ENCODE results near the gene PSAP.
"Not testable (repeated sequence)": the region's sequence is repeated elsewhere in the genome, so short reads cannot be mapped to it uniquely, and the experiment has no call there.

The PSAP gene

GRCh38 chr10:71850743-71851464 is at the start of gene PSAP:
TSS of gene PSAP (minus strand) at chr10:71851251. CDS start at chr10:71851221, 30 bp downstream.
- peak; percentile 97 for DNase-seq (ENCODE audit: low read depth)

GRCh38 chr10:71900441-71901180 is 49.6 kb upstream of the PSAP start:
- DNase-seq (ENCODE audit: low read depth), result no peak

GRCh38 chr10:71899665-71900412 is 48.8 kb upstream of the PSAP start:
- no peak for DNase-seq (ENCODE audit: low read depth)

GRCh38 chr10:71898346-71898745 is 47.3 kb upstream of the PSAP start:
- DNase-seq (ENCODE audit: low read depth), result not testable (repeated sequence)

DNA sequence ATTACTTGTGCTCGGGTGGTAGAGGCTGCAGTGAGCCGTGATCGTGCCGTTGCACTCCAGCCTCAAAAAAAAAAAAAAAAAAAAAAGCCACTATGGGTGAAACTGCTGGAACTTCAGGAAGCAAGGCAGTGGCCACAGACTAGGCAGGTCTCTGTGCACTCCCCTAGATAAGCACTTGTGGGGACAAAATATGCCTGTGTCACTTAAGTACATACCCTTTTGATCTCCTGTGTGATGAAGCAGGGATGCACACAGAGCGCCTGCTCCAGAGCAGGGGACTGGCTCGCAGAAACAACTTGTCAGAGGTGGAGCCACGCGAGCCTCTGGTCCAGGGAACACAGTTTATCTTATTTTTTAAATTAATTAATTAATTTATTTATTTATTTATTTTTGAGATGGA is 42.9 kb upstream of the PSAP start:
- DNase-seq (ENCODE audit: low read depth), result no peak

DNA sequence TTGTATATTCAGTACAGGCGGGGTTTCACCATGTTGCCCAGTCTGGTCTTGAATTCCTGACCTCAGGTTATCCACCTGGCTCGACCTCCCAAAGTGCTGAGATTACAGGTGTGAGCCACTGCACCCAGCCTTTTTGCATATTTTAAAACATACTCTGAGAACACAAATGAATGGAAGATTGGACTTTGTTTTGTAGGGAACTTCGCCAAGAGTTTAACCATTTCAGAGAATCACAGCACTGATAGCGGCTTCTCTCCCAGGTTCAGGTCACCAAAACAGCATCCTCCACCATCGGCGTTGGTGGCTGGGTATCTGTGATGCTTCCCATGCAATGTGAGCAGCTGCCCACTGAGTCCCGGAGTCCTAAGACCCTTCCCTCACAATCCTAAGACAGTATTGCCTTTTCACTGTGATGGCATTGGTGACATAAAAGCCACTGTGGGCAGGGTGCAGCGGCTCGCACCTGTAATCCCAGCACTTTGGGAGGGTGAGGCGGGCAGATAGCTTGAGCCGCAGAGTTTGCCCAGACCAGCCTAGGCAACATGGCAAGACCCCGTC is 42.3 kb upstream of the PSAP start:
- no peak for DNase-seq (ENCODE audit: low read depth)

- DNase-seq (ENCODE audit: low read depth), result no peak
Measured at GRCh38 chr10:71891437-71891836, 40.4 kb upstream of the PSAP start.

DNA sequence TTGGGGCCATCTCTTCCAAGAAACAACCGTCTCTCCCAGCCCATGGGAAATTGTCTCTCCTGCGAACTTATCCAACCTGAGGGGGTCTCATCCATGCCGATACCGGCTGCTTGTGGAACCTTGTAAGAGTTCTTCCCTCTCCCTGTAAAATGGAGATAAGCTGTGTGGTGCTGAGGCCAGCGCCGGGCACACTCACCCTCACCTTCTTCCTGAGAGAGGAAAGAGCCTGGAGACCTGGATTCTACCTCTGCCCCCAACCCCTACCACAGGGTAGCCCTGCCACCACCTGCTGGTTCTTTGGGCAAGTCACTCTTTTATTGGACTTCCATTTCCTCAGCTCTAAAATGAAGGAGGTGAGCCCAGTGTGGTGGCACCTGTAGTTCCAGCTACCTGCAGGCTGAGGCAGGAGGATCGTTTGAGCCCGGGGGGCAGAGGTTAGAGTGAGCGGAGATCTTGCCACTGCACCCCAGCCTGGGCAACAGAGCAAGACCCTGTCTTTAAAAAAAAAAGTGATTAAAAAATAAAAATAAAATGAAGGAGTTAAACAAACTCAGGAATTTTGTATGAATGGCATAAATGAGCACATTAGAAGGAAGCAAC is 38.4 kb upstream of the PSAP start:
- no peak for DNase-seq (ENCODE audit: low read depth)

GRCh38 chr10:71888623-71889387 is 37.8 kb upstream of the PSAP start:
- peak; percentile 8 for DNase-seq (ENCODE audit: low read depth)

- no peak for DNase-seq (ENCODE audit: low read depth)
Measured at GRCh38 chr10:71888248-71888622, 37.2 kb upstream of the PSAP start.

DNA sequence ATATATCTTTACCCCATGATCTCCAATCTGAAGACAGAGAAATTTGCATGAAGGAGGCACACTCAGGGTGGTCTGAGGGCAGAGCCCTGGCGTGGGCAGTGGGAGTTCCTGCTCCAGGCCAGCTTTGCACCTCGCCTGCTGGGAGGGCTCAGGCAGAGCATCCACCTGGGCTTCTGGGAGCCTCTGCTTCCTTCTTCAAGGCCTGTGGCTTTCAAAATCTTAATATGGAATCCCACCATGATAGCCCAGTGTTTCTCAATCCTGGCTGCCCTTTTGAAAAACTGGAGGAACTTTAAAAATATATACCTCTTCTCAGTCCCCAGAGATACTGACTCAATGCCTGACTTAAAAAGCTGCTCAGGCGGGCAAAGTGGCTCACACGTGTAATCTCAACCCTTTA is 36.7 kb upstream of the PSAP start:
- DNase-seq (ENCODE audit: low read depth), result no peak

- no peak for DNase-seq (ENCODE audit: low read depth)
Measured at GRCh38 chr10:71882813-71883659, 32.0 kb upstream of the PSAP start.

GRCh38 chr10:71881647-71882355 is 30.8 kb upstream of the PSAP start:
- no peak for DNase-seq (ENCODE audit: low read depth)

GRCh38 chr10:71881307-71881624 is 30.2 kb upstream of the PSAP start:
- DNase-seq (ENCODE audit: low read depth), result not testable (repeated sequence)

DNA sequence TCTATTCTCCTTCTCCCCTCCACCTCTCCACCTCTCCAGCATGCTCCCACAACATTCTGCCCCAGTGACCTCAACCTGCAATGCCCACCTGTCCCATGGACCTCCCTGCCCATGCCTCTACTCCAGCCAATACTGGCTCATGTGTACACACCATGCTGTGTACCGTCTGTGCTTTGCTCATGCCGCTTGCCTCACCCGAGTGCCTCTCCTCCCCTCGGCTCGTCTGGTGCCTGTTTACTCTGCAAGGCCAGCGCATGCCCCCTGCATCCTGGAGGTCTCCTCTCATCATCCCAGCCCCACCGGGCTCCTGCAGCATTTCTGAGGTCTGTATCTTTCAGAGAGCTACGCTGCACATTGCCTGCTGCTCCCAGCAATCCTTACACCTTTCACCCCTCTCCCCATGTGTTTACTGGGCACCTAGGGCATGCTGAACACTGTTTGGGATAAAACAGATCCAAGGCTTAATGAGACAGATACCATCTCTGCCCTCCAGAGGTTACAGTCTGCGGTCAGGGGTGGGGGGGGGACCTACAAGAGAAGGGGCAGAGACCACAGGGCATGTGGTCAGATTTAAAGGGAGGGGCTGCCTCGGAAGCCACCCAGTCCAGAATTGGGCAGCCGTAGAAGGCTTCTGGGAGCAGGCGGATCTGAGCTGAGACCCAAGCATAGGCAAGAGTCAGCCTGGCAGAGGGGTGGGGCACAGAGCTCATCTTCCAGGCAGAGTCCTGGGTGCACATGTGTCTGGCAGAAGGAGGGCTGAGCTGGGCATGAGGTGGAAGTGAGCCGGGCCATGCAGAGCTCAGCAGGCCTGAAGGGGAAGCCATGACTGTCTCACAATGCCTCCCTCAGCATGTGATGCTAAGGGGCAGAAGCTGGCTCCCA is 29.6 kb upstream of the PSAP start:
- DNase-seq (ENCODE audit: low read depth), result no peak

DNA sequence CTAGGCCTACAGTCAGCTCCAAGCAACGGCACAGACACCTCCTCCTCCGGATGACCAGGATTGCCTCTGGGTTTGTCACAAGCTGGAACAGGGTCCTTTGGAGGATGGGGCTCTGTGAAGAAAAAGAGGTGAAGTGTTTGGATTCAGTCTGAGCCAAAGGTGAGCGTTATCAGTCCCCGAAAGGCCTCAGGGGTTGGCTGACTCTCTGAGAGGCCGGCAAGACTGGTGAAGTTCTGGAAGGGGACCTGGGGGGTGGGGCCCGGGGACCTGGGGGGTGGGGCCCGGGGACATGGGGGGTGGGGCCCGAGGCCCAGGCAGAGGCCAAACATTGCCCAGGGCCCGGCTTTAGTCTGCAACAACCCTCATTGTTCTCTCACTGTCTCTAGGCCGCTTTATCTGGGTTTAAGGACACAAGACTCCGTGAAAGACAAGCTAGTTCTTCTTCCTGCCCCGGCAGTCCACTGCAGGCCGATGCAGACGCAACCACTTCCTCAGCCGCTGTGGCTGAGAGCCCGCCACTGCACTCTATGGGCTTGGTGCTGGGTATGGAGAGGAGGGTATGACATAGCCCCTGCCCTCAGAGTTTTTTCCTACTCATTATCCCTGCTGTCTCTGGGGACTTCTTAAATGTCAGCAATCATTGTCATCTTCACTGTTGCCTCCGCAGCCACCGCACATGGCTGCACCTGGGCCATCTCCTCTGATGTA is 27.4 kb upstream of the PSAP start:
- DNase-seq (ENCODE audit: low read depth), result no peak

DNA sequence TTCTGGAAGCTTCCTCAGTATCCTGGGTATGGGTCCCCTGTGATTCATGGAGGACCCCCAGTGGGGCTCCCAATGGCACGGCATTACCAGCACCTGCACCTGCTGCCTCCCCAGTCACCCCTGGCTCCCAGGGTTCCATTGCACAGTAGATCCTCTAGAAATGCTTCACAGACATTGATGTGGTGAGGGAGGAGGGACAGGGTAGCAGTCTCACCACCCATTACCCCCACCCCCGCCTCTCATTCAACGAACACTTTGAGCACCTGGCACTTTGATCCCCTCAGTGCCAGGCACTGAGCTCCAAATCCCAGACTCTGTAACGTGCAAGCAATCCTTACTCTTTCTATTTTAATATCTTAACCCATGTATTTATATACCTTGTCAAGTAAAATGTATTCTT is 26.8 kb upstream of the PSAP start:
- no peak for DNase-seq (ENCODE audit: low read depth)

GRCh38 chr10:71874680-71875354 is 23.8 kb upstream of the PSAP start:
- not testable (repeated sequence) for DNase-seq (ENCODE audit: low read depth)

All from activated T-helper 1 cell treated with Interleukin-2 at 50 U/mL for 16 hours (primary cell).